ENCODE data around the gene CBR1. TPM values are rescaled to one million over a fixed set of nuclear protein-coding genes. Genes with fewer than 3 reads are reported as not detected.

Gene CBR1
- total RNA-seq, 1 experiment from 2014 or later: 27.8 TPM

GRCh38 chr21:36089946-36090345, 20.1 kb downstream of the CBR1 start:
- Histone ChIP-seq H3K4me3 (ENCODE audit: low read depth in 2 of 2, low read length in 2 of 2) (no peak overlapping the region), H3K9me3 (ENCODE audit: control insufficient read depth, insufficient read depth, low read depth, low read length) (0 out of 2 replicates have a peak, but pooled peaks cover 7% of the 10 kb centered on the region), H3K27me3 (ENCODE audit: control insufficient read depth, insufficient read depth, low read length) (no peaks in the 10 kb centered on the region), H3K27ac (ENCODE audit: low read length) (no peak overlapping the region), H3K4me1 (ENCODE audit: control insufficient read depth, insufficient read depth, low read length) (no peaks in the 10 kb centered on the region), H3K36me3 (ENCODE audit: control insufficient read depth, insufficient read depth, low read length) (no peaks in the 10 kb centered on the region)
- TF ChIP-seq TCF7L2 (IDR thresholded peaks at IDR 0.05; ENCODE audit: low read depth, low read length) (no peak), SIN3A (IDR thresholded peaks at IDR 0.05; ENCODE audit: borderline replicate concordance, insufficient read depth, low read depth, low read length) (no peak), POLR2AphosphoS5 (IDR thresholded peaks at IDR 0.05; ENCODE audit: low read depth, low read length) (no peak), REST (IDR thresholded peaks at IDR 0.05; ENCODE audit: insufficient read depth in 1 of 2, low read depth in 2 of 2, low read length in 1 of 2) (no peak), CTCF (IDR thresholded peaks at IDR 0.05) (no peak)
- ChIA-PET POLR2A (no interaction called here), CTCF (no interaction called here)
- in situ Hi-C loops (cut with HindIII; ENCODE audit: low pct_unique_long_range_greater_than_20kb, low sequenced_read_pairs) (no loop called here), intact Hi-C loops (cut with micrococcal nuclease; ENCODE audit: unreplicated experiment) (no loop called here)
- no peak for DNase-seq (ENCODE audit: low read depth, low spot score)
- no TSS peak for BruUV-seq (replicated peaks)
- ATAC-seq: no peak

GRCh38 chr21:36092681-36093080, 22.9 kb downstream of the CBR1 start:
- CTCF ChIA-PET: no interaction called here

More at GRCh38 chr21:36092681-36093080, 22.9 kb downstream of the CBR1 start:
- no peaks in the 10 kb centered on the region for H3K36me3 ChIP-seq (ENCODE audit: control insufficient read depth, insufficient read depth, low read length)
- POLR2A ChIA-PET: no interaction called here
- no TSS peak for BruUV-seq (replicated peaks)
- H3K4me3 ChIP-seq (ENCODE audit: low read depth in 2 of 2, low read length in 2 of 2): no peak overlapping the region
- 0 out of 2 replicates have a peak, but pooled peaks cover 7% of the 10 kb centered on the region for H3K9me3 ChIP-seq (ENCODE audit: control insufficient read depth, insufficient read depth, low read depth, low read length)
- no peak for TF ChIP-seq POLR2AphosphoS5 (IDR thresholded peaks at IDR 0.05; ENCODE audit: low read depth, low read length)
- no peak for TF ChIP-seq TCF7L2 (IDR thresholded peaks at IDR 0.05; ENCODE audit: low read depth, low read length)
- no peak for TF ChIP-seq REST (IDR thresholded peaks at IDR 0.05; ENCODE audit: insufficient read depth in 1 of 2, low read depth in 2 of 2, low read length in 1 of 2)
- TF ChIP-seq CTCF (IDR thresholded peaks at IDR 0.05): no peak
- no peak for TF ChIP-seq SIN3A (IDR thresholded peaks at IDR 0.05; ENCODE audit: borderline replicate concordance, insufficient read depth, low read depth, low read length)
- H3K4me1 ChIP-seq (ENCODE audit: control insufficient read depth, insufficient read depth, low read length): no peaks in the 10 kb centered on the region
- no peak for ATAC-seq
- no peaks in the 10 kb centered on the region for H3K27me3 ChIP-seq (ENCODE audit: control insufficient read depth, insufficient read depth, low read length)
- no peak for DNase-seq (ENCODE audit: low read depth, low spot score)
- in situ Hi-C loops (cut with HindIII; ENCODE audit: low pct_unique_long_range_greater_than_20kb, low sequenced_read_pairs): no loop called here
- intact Hi-C loops (cut with micrococcal nuclease; ENCODE audit: unreplicated experiment): no loop called here
- no peak overlapping the region for H3K27ac ChIP-seq (ENCODE audit: low read length)

Data from Panc1 (cell line).